ENCODE results near the gene RXRA. TPM values are rescaled to one million over a fixed set of nuclear protein-coding genes. Genes with fewer than 3 reads are reported as not detected.

Gene RXRA
- total and polyA plus RNA-seq, 10 of the 15 experiments (the other 5 are each of a cell fraction or from before 2014, with no cell fraction given) = 0.89 to 36.8 (median 11.1) TPM

- TF ChIP-seq, protein P1, sequence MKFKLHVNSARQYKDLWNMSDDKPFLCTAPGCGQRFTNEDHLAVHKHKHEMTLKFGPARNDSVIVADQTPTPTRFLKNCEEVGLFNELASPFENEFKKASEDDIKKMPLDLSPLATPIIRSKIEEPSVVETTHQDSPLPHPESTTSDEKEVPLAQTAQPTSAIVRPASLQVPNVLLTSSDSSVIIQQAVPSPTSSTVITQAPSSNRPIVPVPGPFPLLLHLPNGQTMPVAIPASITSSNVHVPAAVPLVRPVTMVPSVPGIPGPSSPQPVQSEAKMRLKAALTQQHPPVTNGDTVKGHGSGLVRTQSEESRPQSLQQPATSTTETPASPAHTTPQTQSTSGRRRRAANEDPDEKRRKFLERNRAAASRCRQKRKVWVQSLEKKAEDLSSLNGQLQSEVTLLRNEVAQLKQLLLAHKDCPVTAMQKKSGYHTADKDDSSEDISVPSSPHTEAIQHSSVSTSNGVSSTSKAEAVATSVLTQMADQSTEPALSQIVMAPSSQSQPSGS (IDR thresholded peaks at IDR 0.05; ENCODE audit: low read length) = no peak
- TF ChIP-seq CHD4 (IDR thresholded peaks at IDR 0.05) (no peak), ZNF622 (IDR thresholded peaks at IDR 0.05) (no peak)
These were observed 41.7 kb downstream of the RXRA start (continued) for GRCh38 chr9:134367791-134368490.

- Histone ChIP-seq H3K9me3 (replicated peaks; ENCODE audit: control insufficient read depth, insufficient read depth, low read length) (no peaks in the 10 kb centered on the region), H3K27me3 (replicated peaks in 1 of 2; ENCODE audit: control insufficient read depth in 2 of 2, insufficient read depth in 2 of 2, low read length in 1 of 2) (no peaks in the 10 kb centered on the region), H3K9ac (ENCODE audit: control insufficient read depth, insufficient read depth, low read length) (no peak overlapping the region), H3K4me1 (ENCODE audit: control insufficient read depth, insufficient read depth, low read length) (no peaks in the 10 kb centered on the region), H3K27ac (ENCODE audit: control insufficient read depth, insufficient read depth) (no peak overlapping the region), H4K20me1 (ENCODE audit: control insufficient read depth, insufficient read depth) (no peaks in the 10 kb centered on the region), H3K36me3 (ENCODE audit: control insufficient read depth in 2 of 2, insufficient read depth in 2 of 2, low read length in 1 of 2) (no peaks in the 10 kb centered on the region), H3K79me2 (ENCODE audit: control insufficient read depth, insufficient read depth, low read length) (no peaks in the 10 kb centered on the region), H3K4me2 (ENCODE audit: control insufficient read depth, insufficient read depth) (no peak overlapping the region), H2AFZ (ENCODE audit: control insufficient read depth, low read depth, low read length) (no peak overlapping the region), H3K4me3 (no peak overlapping the region)
- no TSS peak for BruUV-seq (replicated peaks)
- in situ Hi-C loops (cut with MboI) = no loop called here
- no peak for TF ChIP-seq RUNX3 (IDR thresholded peaks at IDR 0.05; ENCODE audit: low read length)
- no peak for TF ChIP-seq USF2 (IDR thresholded peaks at IDR 0.05; ENCODE audit: borderline replicate concordance, low read depth, low read length)
- TF ChIP-seq, protein P2, sequence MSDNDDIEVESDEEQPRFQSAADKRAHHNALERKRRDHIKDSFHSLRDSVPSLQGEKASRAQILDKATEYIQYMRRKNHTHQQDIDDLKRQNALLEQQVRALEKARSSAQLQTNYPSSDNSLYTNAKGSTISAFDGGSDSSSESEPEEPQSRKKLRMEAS (IDR thresholded peaks at IDR 0.05; ENCODE audit: low read depth, low read length) = no peak
- no peak for TF ChIP-seq YY1 (IDR thresholded peaks at IDR 0.05; ENCODE audit: low read depth, low read length)
- no peak for TF ChIP-seq EED (IDR thresholded peaks at IDR 0.05; ENCODE audit: low read depth)
- TF ChIP-seq SPI1 (IDR thresholded peaks at IDR 0.05; ENCODE audit: borderline replicate concordance, insufficient read depth, low read depth, low read length) = no peak
- no peak for TF ChIP-seq ZBTB4 (CRISPR knock-in tag; IDR thresholded peaks at IDR 0.05)
- no peak for TF ChIP-seq FOS (IDR thresholded peaks at IDR 0.05; ENCODE audit: borderline replicate concordance, extremely low read depth, insufficient read length)
- no peak for TF ChIP-seq NR2C1 (IDR thresholded peaks at IDR 0.05)
- no peak for TF ChIP-seq EZH2 (IDR thresholded peaks at IDR 0.05; ENCODE audit: borderline replicate concordance, control insufficient read depth, low read depth, low read length)
- no peak for TF ChIP-seq POLR2AphosphoS2 (IDR thresholded peaks at IDR 0.05; ENCODE audit: low read depth, low read length)
- TF ChIP-seq DPF2 (IDR thresholded peaks at IDR 0.05) = no peak
- no peak for TF ChIP-seq NRF1 (conservative IDR thresholded peaks at IDR 0.05; ENCODE audit: low read depth, low read length)
- ChIA-PET POLR2A (no interaction called here), CTCF (no interaction called here), RAD21 (ENCODE audit: unreplicated experiment) (no interaction called here), SMC1A (ENCODE audit: uncharacterized antibody, unreplicated experiment) (no interaction called here)
- no peak for ATAC-seq
- no peak for DNase-seq (ENCODE audit: low read depth, low spot score)
- intact Hi-C loops (cut with micrococcal nuclease; ENCODE audit: unreplicated experiment) = no loop called here
- FAIRE-seq = peak; percentile 38
- 81% methylated on average over 3 of the region's 3 CpGs for WGBS (ENCODE audit: insufficient coverage, insufficient replicate concordance, low lambda C conversion rate, missing lambda C conversion rate)
These were observed 42.3 kb downstream of the RXRA start for GRCh38 chr9:134368571-134368970.

All from GM12878 (cell line).